ENCODE data around the gene CRTAP. TPM values are rescaled to one million over a fixed set of nuclear protein-coding genes. Genes with fewer than 3 reads are reported as not detected.

Gene CRTAP
- total and polyA plus RNA-seq, 10 donors: 37.9 to 156 (median 96.5) TPM

DNA sequence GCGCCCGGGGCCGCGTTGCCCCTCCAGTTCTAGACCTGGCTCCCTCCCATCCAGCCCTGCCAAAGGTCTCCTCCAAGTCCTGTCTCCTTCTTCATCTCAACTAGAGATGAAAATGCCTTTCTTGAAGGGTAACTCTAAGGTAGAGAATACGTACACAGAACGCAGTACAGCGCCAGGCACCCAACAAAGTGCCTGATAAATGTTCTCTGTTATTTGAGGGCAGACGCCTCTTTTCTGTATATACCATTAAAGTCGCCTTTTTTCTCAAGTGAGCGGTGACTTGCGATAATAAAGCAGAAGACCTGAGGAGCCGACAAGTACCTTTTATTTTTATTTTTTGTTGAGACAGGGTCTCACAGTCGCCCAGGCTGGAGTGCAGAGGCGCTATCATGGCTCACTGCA lies 809 bp downstream of the CRTAP start:
- 37 to 55% (median 44%) methylated on average over 11 to 14 of the region's 14 CpGs for WGBS, 5 donors
- DNase-seq: no peak
- H3K9me3 ChIP-seq: no peaks in the 10 kb centered on the region
- peaks cover 14 to 84% (median 45%) of the 10 kb centered on the region in 6 donors for H3K4me1 ChIP-seq
- intact Hi-C loops (cut with DNase I; ENCODE audit: low total_unique reads): no loop called here
- peak overlapping the region; percentile 90 to 99 (median 96) for H3K27ac ChIP-seq
- no peaks in the 10 kb centered on the region for H3K27me3 ChIP-seq (replicated peaks in 1 of 7)
- H3K4me3 ChIP-seq: peak overlapping the region; percentile 76 to 92 (median 86)
- H3K36me3 ChIP-seq: peaks cover 0 to 15% (median 0%) of the 10 kb centered on the region in 6 donors
- TF ChIP-seq, protein P1, sequence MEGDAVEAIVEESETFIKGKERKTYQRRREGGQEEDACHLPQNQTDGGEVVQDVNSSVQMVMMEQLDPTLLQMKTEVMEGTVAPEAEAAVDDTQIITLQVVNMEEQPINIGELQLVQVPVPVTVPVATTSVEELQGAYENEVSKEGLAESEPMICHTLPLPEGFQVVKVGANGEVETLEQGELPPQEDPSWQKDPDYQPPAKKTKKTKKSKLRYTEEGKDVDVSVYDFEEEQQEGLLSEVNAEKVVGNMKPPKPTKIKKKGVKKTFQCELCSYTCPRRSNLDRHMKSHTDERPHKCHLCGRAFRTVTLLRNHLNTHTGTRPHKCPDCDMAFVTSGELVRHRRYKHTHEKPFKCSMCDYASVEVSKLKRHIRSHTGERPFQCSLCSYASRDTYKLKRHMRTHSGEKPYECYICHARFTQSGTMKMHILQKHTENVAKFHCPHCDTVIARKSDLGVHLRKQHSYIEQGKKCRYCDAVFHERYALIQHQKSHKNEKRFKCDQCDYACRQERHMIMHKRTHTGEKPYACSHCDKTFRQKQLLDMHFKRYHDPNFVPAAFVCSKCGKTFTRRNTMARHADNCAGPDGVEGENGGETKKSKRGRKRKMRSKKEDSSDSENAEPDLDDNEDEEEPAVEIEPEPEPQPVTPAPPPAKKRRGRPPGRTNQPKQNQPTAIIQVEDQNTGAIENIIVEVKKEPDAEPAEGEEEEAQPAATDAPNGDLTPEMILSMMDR (IDR thresholded peaks at IDR 0.05 in 8 of 11, conservative IDR thresholded peaks at IDR 0.05 in 3 of 11): no peak
- no peak for TF ChIP-seq POLR2A (IDR thresholded peaks at IDR 0.05)

DNA sequence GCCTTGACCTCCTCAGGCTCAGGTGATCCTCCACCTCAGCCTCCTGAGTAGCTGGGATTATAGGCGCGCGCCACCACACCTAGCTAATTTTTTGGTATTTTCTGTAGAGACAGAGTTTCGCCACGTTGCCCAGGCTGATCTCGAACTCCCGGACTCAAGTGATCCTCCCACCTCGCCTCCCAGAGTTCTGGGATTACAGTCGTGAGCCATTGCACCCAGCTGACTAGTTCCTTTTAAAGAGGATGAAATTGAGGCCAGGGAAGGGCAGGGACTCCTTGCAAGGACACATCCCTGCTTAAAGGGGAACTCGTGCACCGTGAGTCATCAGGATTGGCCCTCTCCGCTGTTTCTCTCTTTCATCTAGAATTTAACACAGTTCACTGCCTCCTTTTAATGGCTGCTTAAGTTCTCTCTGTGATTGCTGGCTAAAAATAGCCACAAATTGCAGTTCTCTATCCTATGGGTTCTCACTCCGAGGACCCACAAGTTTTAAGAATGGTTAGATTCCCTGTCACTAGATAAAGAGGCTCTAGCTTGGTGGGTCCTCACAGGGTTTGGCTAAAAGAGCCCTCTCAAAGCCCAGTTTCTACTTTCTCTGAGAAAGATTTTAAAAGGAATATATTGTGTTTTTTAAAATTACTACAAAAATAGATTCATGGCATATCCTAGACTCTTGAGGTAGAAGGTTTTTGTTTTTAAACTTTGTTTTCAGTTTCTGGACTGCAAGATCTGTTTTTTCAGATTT lies 1.4 kb downstream of the CRTAP start:
- 41 to 54% (median 44%) methylated on average over 13 of the region's 13 CpGs for WGBS, 5 donors

DNA sequence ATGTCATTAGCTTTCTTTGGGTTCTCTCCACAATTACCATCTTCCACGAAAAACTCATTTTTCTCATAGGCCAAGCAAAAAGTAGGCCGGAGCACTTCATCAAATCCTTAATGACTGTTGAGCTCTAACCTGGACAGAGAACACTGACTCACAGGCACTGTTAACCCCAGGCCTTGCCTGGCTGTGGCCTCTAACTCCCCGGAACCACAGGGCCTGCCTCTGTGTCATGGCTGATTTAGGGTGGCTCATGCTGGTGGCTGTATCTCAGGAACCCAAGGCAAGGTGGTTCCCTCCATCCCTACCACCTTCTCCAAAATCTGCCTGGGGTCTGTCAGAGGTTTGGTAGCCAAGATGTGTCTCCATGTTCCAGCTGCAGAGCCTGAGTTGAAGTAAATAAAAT lies 3.6 kb downstream of the CRTAP start:
- intact Hi-C loops (cut with DNase I; ENCODE audit: low total_unique reads): no loop called here
- Histone ChIP-seq H3K27me3 (replicated peaks in 1 of 7) (no peaks in the 10 kb centered on the region), H3K4me1 (peaks cover 14 to 81% (median 39%) of the 10 kb centered on the region in 6 donors), H3K36me3 (peaks cover 0 to 39% (median 16%) of the 10 kb centered on the region in 6 donors), H3K27ac (no peak overlapping the region), H3K4me3 (no peak overlapping the region), H3K9me3 (no peaks in the 10 kb centered on the region)
- TF ChIP-seq POLR2AphosphoS5 (IDR thresholded peaks at IDR 0.05): no peak
- 87 to 99% (median 97%) methylated on average over 3 of the region's 3 CpGs for WGBS, 5 donors
- DNase-seq: no peak

More for the DNA sequence above, 1.4 kb downstream of the CRTAP start:
- intact Hi-C loops (cut with DNase I; ENCODE audit: low total_unique reads): no loop called here
- peak; percentile 80 for DNase-seq
- TF ChIP-seq POLR2AphosphoS5 (IDR thresholded peaks at IDR 0.05) (peak in 1 of 3 donors; percentile 61), POLR2A (IDR thresholded peaks at IDR 0.05) (no peak)
- H3K36me3 ChIP-seq: peaks cover 0 to 16% (median 0%) of the 10 kb centered on the region in 6 donors
- peak overlapping the region; percentile 76 to 92 (median 86) for H3K4me3 ChIP-seq
- peak overlapping the region; percentile 90 to 99 (median 96) for H3K27ac ChIP-seq
- H3K27me3 ChIP-seq (replicated peaks in 1 of 7): no peaks in the 10 kb centered on the region
- no peaks in the 10 kb centered on the region for H3K9me3 ChIP-seq
- H3K4me1 ChIP-seq: peaks cover 14 to 89% (median 47%) of the 10 kb centered on the region in 6 donors

DNA sequence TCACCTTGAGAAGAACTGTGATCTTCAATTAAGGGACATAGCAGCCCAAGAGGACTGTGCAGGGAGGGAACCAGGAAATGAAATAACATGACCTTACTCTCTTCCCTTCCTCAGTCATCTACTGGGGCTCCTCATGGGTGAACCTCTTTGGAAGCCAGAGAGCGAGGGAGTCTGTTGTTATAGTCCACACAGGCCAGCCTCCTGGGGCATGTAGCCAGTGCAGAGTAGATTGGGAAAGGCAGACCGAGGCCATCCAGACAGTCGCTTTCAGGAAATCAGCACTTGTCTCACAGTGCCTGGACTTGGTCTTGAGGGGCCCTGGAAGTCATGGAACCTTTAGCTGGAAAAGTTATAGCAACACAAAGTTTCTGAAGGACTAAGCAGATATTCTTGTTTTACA lies 6.1 kb downstream of the CRTAP start:
- peaks cover 10 to 61% (median 23%) of the 10 kb centered on the region in 6 donors for H3K4me1 ChIP-seq
- intact Hi-C loops (cut with DNase I; ENCODE audit: low total_unique reads): no loop called here
- H3K27ac ChIP-seq: no peak overlapping the region
- H3K36me3 ChIP-seq: peaks cover 0 to 62% (median 31%) of the 10 kb centered on the region in 6 donors
- WGBS, 5 donors: 63 to 72% (median 67%) methylated on average over 3 of the region's 3 CpGs
- H3K9me3 ChIP-seq: no peaks in the 10 kb centered on the region
- no peak overlapping the region for H3K4me3 ChIP-seq
- DNase-seq: no peak
- no peak for TF ChIP-seq POLR2A (IDR thresholded peaks at IDR 0.05)
- TF ChIP-seq, protein P1 (IDR thresholded peaks at IDR 0.05 in 8 of 11, conservative IDR thresholded peaks at IDR 0.05 in 3 of 11): no peak
- no peaks in the 10 kb centered on the region for H3K27me3 ChIP-seq (replicated peaks in 1 of 7)

DNA sequence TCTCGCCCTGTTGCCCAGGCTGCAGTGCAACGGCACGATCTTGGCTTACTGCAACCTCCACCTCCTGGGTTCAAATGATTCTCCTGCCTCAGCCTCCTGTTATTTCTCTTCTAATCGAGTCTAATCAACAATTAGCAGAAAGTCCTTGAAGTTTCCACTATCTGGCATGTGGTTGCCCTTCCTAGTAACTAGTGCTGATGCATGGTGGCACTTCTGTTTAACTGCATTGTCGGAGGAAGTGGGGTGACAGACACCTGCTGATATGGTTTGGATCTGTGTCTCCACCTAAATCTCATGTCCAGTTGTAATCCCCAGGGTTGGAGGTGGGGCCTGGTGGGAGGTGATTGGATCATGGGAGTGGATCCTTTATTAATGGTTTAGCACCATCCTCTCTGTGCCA lies 9.2 kb downstream of the CRTAP start:
- Histone ChIP-seq H3K4me1 (peaks cover 0 to 33% (median 7%) of the 10 kb centered on the region in 6 donors), H3K36me3 (peaks cover 6 to 83% (median 50%) of the 10 kb centered on the region in 6 donors), H3K27me3 (replicated peaks in 1 of 7) (no peaks in the 10 kb centered on the region), H3K4me3 (no peak overlapping the region), H3K27ac (no peak overlapping the region), H3K9me3 (no peaks in the 10 kb centered on the region)
- 87 to 96% (median 92%) methylated on average over 5 of the region's 5 CpGs for WGBS, 5 donors
- intact Hi-C loops (cut with DNase I; ENCODE audit: low total_unique reads): no loop called here
- TF ChIP-seq, protein P1 (IDR thresholded peaks at IDR 0.05 in 8 of 11, conservative IDR thresholded peaks at IDR 0.05 in 3 of 11): no peak
- DNase-seq: no peak
